Nephron progenitor cell (in vitro differentiated cells): Measurements from ENCODE around the gene SLIT1.
A peak's percentile ranks its signal among the peaks of the same experiment; 100 is the strongest.

ENCODE experiments used
- DNase-seq: peaks from one replicate; pipeline ENCODE4 v3.0.0; 2021
- H3K27ac Mint-ChIP-seq: 2 replicates; pipeline ENCODE4 v1.8.0; 2021; ENCODE audit warnings: mild to moderate bottlenecking, moderate library complexity, mixed read lengths
- H3K27me3 Mint-ChIP-seq: 2 replicates; pipeline ENCODE4 v1.8.0; 2021; ENCODE audit warnings: mild to moderate bottlenecking, low read depth, mixed read lengths; ENCODE audit not compliant: poor library complexity
- H3K36me3 Mint-ChIP-seq: 2 replicates; pipeline ENCODE4 v1.8.0; 2021; ENCODE audit warnings: low read depth, mixed read lengths
- H3K4me1 Mint-ChIP-seq: 2 replicates; pipeline ENCODE4 v1.8.0; 2021; ENCODE audit warnings: mixed read lengths
- H3K4me3 Mint-ChIP-seq: 2 replicates; pipeline ENCODE4 v1.8.0; 2021; ENCODE audit warnings: mild to moderate bottlenecking, moderate library complexity, mixed read lengths
- H3K9me3 Mint-ChIP-seq: 2 replicates; pipeline ENCODE4 v1.8.0; 2021; ENCODE audit warnings: mild to moderate bottlenecking, moderate library complexity, mixed read lengths
- TF ChIP-seq, protein P1 (sequence below): fragments of 200-600 bp; sonication (generic); IDR thresholded peaks from 2 replicates; pipeline ENCODE4 v1.5.0; 2021; ENCODE audit warnings: antibody characterized with exemption

The SLIT1 gene

DNA sequence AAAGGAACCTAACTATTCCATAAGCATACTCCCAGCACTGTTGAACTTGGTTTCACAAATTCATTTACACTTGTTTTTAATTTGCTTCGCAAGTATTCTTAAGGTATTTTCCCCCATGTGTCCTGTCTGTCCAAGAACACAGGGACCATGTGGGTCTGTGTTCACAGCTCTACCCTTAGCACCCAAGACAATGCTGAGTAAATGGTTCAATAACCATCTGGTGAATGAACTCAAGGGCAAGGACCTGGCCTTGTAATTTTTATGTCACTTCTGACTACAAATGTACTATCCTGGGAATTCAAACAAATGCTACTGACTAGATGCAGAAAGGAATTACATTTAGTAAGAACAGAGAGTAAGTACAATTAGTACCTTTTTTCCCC lies 43.0 kb upstream of the SLIT1 start:
- no peak overlapping the region for H3K4me3 Mint-ChIP-seq
- H3K36me3 Mint-ChIP-seq, result peaks cover 27% of the 10 kb centered on the region
- TF ChIP-seq, protein P1, sequence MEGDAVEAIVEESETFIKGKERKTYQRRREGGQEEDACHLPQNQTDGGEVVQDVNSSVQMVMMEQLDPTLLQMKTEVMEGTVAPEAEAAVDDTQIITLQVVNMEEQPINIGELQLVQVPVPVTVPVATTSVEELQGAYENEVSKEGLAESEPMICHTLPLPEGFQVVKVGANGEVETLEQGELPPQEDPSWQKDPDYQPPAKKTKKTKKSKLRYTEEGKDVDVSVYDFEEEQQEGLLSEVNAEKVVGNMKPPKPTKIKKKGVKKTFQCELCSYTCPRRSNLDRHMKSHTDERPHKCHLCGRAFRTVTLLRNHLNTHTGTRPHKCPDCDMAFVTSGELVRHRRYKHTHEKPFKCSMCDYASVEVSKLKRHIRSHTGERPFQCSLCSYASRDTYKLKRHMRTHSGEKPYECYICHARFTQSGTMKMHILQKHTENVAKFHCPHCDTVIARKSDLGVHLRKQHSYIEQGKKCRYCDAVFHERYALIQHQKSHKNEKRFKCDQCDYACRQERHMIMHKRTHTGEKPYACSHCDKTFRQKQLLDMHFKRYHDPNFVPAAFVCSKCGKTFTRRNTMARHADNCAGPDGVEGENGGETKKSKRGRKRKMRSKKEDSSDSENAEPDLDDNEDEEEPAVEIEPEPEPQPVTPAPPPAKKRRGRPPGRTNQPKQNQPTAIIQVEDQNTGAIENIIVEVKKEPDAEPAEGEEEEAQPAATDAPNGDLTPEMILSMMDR, result no peak
- peaks cover 4% of the 10 kb centered on the region for H3K4me1 Mint-ChIP-seq
- H3K27ac Mint-ChIP-seq, result no peak overlapping the region
- no peaks in the 10 kb centered on the region for H3K9me3 Mint-ChIP-seq
- no peak for DNase-seq
- H3K27me3 Mint-ChIP-seq, result no peaks in the 10 kb centered on the region

DNA sequence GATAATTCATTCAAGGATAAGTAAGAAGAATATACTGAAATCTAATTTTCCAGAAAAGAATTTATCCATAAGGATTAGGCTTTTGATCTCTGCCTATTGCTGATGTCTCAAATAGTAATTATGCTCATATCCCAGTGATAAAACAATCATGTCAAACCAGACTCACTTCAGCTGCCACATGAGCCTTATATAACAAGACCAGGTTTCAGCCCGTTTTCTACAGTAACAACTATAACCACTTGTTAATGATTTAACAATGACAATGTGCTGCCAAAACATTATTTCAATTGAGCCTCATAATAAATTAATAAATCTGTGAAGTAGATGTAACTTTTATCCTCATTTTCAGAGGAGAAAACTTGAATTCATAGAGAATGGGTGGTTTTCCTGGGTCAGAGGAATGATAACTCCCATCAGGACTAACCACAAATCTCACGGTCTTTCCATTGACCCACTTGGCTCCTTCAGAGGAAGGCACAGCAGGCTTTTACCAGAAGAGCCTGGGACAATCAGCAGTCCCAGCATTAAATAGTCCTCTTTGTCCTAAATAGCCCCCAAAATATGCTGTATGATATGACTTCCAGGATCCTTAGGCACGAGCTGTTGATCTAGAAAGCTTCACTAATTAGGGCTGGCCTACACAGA lies 42.5 kb upstream of the SLIT1 start:
- DNase-seq, result no peak
- Mint-ChIP-seq H3K36me3 (peaks cover 27% of the 10 kb centered on the region), H3K27ac (no peak overlapping the region), H3K9me3 (no peaks in the 10 kb centered on the region), H3K4me3 (no peak overlapping the region), H3K4me1 (peaks cover 10% of the 10 kb centered on the region), H3K27me3 (no peaks in the 10 kb centered on the region)
- TF ChIP-seq, protein P1, result no peak

DNA sequence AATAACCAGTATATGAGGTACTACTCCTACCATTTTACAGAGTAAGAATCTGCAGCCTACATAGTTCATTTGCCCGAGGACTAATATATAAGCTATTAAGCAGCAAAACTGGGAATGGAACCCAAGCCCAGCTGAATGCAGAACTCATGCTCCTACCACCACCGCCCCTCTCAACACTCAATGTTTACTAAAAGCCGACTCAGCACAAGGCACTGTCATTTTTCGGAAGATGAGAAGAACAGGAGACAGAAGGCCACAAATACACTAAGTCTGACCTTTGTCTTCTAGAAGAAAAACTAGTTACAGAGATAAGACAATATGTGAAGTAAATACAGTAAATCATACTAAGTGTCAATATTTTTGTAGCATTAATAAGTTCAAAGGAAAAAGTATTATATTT lies 40.6 kb upstream of the SLIT1 start:
- peaks cover 25% of the 10 kb centered on the region for H3K36me3 Mint-ChIP-seq
- no peaks in the 10 kb centered on the region for H3K9me3 Mint-ChIP-seq
- H3K4me1 Mint-ChIP-seq, result peaks cover 25% of the 10 kb centered on the region
- DNase-seq, result no peak
- TF ChIP-seq, protein P1, result no peak
- no peak overlapping the region for H3K4me3 Mint-ChIP-seq
- no peaks in the 10 kb centered on the region for H3K27me3 Mint-ChIP-seq
- H3K27ac Mint-ChIP-seq, result no peak overlapping the region

DNA sequence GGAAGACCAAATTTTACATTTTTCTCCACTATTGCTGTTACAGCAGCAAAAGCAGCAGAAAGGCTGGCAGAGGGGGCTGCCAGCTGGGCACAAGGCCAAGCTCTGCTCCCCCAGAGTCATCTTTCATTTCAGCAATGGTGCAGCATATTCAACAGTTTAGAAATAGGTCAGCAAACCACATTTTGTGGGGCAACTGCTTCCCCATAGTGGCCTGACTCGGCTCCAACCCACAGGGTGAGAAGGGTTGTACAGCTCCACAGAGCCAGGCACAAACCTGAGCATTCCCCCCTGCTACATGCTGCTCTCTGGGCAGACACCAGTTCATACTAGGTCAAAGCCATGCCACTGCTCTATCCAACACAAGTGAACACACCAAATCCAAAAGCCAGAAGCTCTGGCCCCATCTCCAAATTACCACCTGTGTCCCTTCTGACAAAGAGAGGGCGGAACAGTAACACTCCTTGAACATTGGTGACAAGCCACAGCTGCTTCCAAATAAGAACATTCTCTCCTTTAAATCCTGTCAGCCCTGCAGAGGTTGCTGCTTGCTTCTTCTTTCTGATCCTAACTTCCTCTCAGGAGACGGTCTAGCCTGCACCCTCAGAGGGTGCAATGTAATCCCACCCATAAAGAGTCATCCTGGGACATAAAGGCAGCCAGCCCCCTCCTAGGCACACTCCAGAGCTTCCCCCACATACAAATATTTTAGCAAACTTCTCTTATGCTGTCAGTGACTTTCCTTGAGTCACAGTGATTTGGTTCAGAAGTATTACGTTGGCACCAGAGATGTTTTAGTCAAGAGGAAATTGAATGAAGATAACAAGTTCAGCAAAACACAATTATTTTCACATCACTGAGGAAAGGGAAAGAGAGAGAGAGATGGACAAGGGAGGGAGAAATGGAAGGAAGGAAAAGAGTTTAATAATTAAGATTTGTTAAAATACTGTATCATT lies 39.0 kb upstream of the SLIT1 start:
- H3K4me1 Mint-ChIP-seq, result peaks cover 25% of the 10 kb centered on the region
- no peak overlapping the region for H3K27ac Mint-ChIP-seq
- H3K36me3 Mint-ChIP-seq, result peaks cover 26% of the 10 kb centered on the region
- DNase-seq, result no peak
- TF ChIP-seq, protein P1, result no peak
- H3K27me3 Mint-ChIP-seq, result no peaks in the 10 kb centered on the region
- no peaks in the 10 kb centered on the region for H3K9me3 Mint-ChIP-seq
- no peak overlapping the region for H3K4me3 Mint-ChIP-seq

DNA sequence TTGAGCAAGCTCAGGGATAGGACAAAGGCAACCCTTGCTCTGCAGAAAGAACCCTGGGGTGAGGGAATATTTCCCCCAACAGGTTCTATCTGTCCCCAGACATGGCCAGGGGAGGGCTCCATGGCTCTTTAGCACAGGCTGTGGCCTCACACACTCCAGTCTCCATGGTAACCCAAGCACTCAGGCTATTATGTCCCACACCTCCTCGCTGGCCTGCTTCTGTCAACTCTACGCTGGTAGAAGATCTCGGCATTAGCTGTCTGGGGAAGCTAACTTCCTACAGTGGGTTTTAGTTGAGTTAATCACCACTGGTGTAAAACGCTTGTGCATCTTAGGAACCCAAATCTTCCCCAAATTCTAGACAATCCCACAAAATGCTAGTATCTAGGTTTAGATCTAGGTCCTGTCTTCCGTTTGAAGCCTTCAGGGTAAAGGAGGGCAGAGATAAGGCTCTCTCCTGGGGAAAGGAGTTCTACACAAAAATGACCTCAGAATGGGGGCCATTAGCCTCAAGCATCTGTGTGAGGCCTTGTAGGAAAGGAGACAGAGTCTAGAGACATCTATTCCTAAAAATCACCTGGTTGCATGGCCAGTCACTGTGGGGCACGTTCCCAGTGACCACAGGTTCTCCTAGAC lies 36.7 kb upstream of the SLIT1 start:
- H3K9me3 Mint-ChIP-seq, result no peaks in the 10 kb centered on the region
- DNase-seq, result peak; percentile 47
- no peak overlapping the region for H3K4me3 Mint-ChIP-seq
- peaks cover 25% of the 10 kb centered on the region for H3K4me1 Mint-ChIP-seq
- no peak overlapping the region for H3K27ac Mint-ChIP-seq
- TF ChIP-seq, protein P1, result no peak
- H3K36me3 Mint-ChIP-seq, result peaks cover 15% of the 10 kb centered on the region
- H3K27me3 Mint-ChIP-seq, result no peaks in the 10 kb centered on the region
